Body of pancreas (tissue), 4 donors: Measurements from ENCODE around the gene EVA1B.

ENCODE experiments used
- CTCF ChIP-seq, 7 experiments: fragments of 450-650 bp in 4 of 7; fragments of 200-600 bp in 3 of 7; sonication (generic) in 3 of 7; IDR thresholded peaks; one replicate each; pipeline ENCODE4 v1.5.1; 2016 to 2019; ENCODE audit warnings: antibody characterized with exemption in 7 of 7
- POLR2A ChIP-seq, 3 donors: fragments of 450-650 bp; IDR thresholded peaks; one replicate each; pipeline ENCODE4 v1.6.1; 2016; ENCODE audit warnings: antibody characterized with exemption in 3 of 3, mild to moderate bottlenecking in 2 of 3

GRCh38 chr1:36359911-36360550 is 36.6 kb upstream of the EVA1B start:
- no peak for TF ChIP-seq CTCF (IDR thresholded peaks at IDR 0.05)
- no peak for TF ChIP-seq POLR2A (IDR thresholded peaks at IDR 0.05)
